GM12878 (cell line): Measurements from ENCODE around the gene FRAS1. TPM values are rescaled to one million over a fixed set of nuclear protein-coding genes. Genes with fewer than 3 reads are reported as not detected.

Experiments used
- ATAC-seq: fragments of 200-7000 bp; cut with Tn5 transposase; 3 replicates; pipeline ENCODE4 v1.9.1; 2020; ENCODE audit warnings: mild to moderate bottlenecking, moderate library complexity
- BruUV-seq: library from RNA; stranded (reverse); fragments of 400-500 nt; replicated peaks from 2 replicates; lab custom pipeline; 2021; lab: Mats Ljungman, UMichigan
- CTCF ChIA-PET: fragments of 300-600 bp; sonication (Branson Sonifier 250); formaldehyde crosslinking; extraction: SDS; loops from one replicate; lab custom pipeline; 2021; ENCODE audit warnings: inconsistent platforms; lab: Yijun Ruan, JAX
- POLR2A ChIA-PET: fragments of 350-600 bp; formaldehyde crosslinking; extraction: SDS; loops from one replicate; lab custom pipeline; 2021; ENCODE audit warnings: inconsistent platforms; lab: Charles Lee
- RAD21 ChIA-PET: fragments of 300-600 bp; sonication (Branson Sonifier 250); formaldehyde crosslinking; loops from one replicate; lab custom pipeline; 2023; ENCODE audit warnings: antibody characterized with exemption; ENCODE audit not compliant: unreplicated experiment; lab: Charles Lee
- SMC1A ChIA-PET: fragments of 300-600 bp; sonication (Branson Sonifier 250); formaldehyde crosslinking; loops from one replicate; lab custom pipeline; 2023; ENCODE audit not compliant: unreplicated experiment, uncharacterized antibody; lab: Charles Lee
- DNase-seq: peaks from one replicate; pipeline ENCODE4 v3.0.0-alpha.2; 2011; ENCODE audit warnings: low read depth, low spot score
- FAIRE-seq: peaks from 3 replicates; lab custom pipeline; 2011; peaks lifted over from hg19 to GRCh38; lab: Jason Lieb, UNC
- H2AFZ ChIP-seq: 2 replicates; pipeline ENCODE4 v1.6.0; 2011; ENCODE audit warnings: low read depth, low read length, control low read depth; ENCODE audit not compliant: control insufficient read depth
- H3K27ac ChIP-seq: 2 replicates; pipeline ENCODE4 v1.5.1; 2011; ENCODE audit warnings: control low read depth; ENCODE audit not compliant: control insufficient read depth, insufficient read depth
- H3K27me3 ChIP-seq, 2 experiments: replicated peaks in 1 of 2; 2 replicates each; pipeline versions ENCODE4 v1.6.0 to v1.6.1; 2011; ENCODE audit warnings: low read length in 1 of 2; ENCODE audit not compliant: control insufficient read depth in 2 of 2, insufficient read depth in 2 of 2
- H3K36me3 ChIP-seq, 2 experiments: 2 replicates each; pipeline ENCODE4 v1.5.1; 2011; ENCODE audit warnings: low read length in 1 of 2; ENCODE audit not compliant: control insufficient read depth in 2 of 2, insufficient read depth in 2 of 2
- H3K4me1 ChIP-seq: 2 replicates; pipeline ENCODE4 v1.6.1; 2011; ENCODE audit warnings: mild to moderate bottlenecking, low read length, moderate library complexity, mixed read lengths; ENCODE audit not compliant: control insufficient read depth, insufficient read depth
- H3K4me2 ChIP-seq: 2 replicates; pipeline ENCODE4 v1.6.0; 2011; ENCODE audit warnings: control low read depth; ENCODE audit not compliant: control insufficient read depth, insufficient read depth
- H3K4me3 ChIP-seq: fragments of 200-600 bp; sonication (generic); 2 replicates; pipeline ENCODE4 v1.5.1; 2016
- H3K79me2 ChIP-seq: 2 replicates; pipeline ENCODE4 v1.6.0; 2011; ENCODE audit warnings: low read length; ENCODE audit not compliant: control insufficient read depth, insufficient read depth
- H3K9ac ChIP-seq: 2 replicates; pipeline ENCODE4 v1.8.0; 2011; ENCODE audit warnings: low read length, control low read depth, mixed read lengths; ENCODE audit not compliant: control insufficient read depth, insufficient read depth
- H3K9me3 ChIP-seq: replicated peaks from 3 replicates; pipeline ENCODE4 v1.5.1; 2011; ENCODE audit warnings: mild to moderate bottlenecking, low read length; ENCODE audit not compliant: control insufficient read depth, insufficient read depth
- H4K20me1 ChIP-seq: 2 replicates; pipeline ENCODE4 v1.6.0; 2011; ENCODE audit not compliant: control insufficient read depth, insufficient read depth
- ATF7 ChIP-seq: fragments of 450-650 bp; IDR thresholded peaks from 2 replicates; pipeline ENCODE4 v1.6.1; 2016; ENCODE audit warnings: low read depth, mild to moderate bottlenecking
- RUNX3 ChIP-seq: IDR thresholded peaks from 2 replicates; pipeline ENCODE4 v1.6.1; 2012; ENCODE audit warnings: low read length, inconsistent platforms
- SMAD5 ChIP-seq: IDR thresholded peaks from 2 replicates; pipeline ENCODE4 v1.6.1; 2016; ENCODE audit warnings: antibody characterized with exemption, low read depth
- YY1 ChIP-seq: IDR thresholded peaks from 2 replicates; pipeline ENCODE4 v1.6.1; 2011; ENCODE audit warnings: low read depth, mild to moderate bottlenecking, low read length
- WGBS: methylation state at CpG from one replicate; pipeline ENCODE4 v1.1.6; 2016; ENCODE audit warnings: low lambda C conversion rate; ENCODE audit not compliant: insufficient replicate concordance, insufficient coverage; ENCODE audit errors: missing lambda C conversion rate; 5-methylcytosine and 5-hydroxymethylcytosine counted together
- in situ Hi-C: fragments of 300-500 bp; cut with MboI; formaldehyde crosslinking; loops from 9 replicates; pipeline ENCODE4 v1.14.3; 2018; ENCODE audit warnings: mixed read lengths
- intact Hi-C: fragments of 100-400 bp; cut with micrococcal nuclease; formaldehyde crosslinking; loops from one replicate; pipeline ENCODE4 v1.14.2; 2022; ENCODE audit not compliant: unreplicated experiment
- polyA plus RNA-seq, 11 experiments: library from polyadenylated mRNA; depleted of rRNA in 4 of 11; unstranded in 6 of 11; stranded (reverse) in 5 of 11; fragments of >200 nt; fragmentation: Nextera tagmentation in 4 of 11; fragmentation: Illumina TruSeq in 1 of 11; extraction: Ambion mirVana in 4 of 11; extraction: Trizol in 1 of 11; gene quantifications; 1 replicate in 1 of 11; 2 replicates in 10 of 11; pipeline versions ENCODE4 v1.2.1 to v1.2.3, GENCODE V29; 2011 to 2016; ENCODE audit warnings: inconsistent platforms in 2 of 11, missing spikeins in 2 of 11, low read depth in 1 of 11
- total RNA-seq, 4 experiments: library from RNA; depleted of rRNA in 3 of 4; stranded (reverse); fragments of >200 nt in 3 of 4; fragmentation: Illumina TruSeq in 1 of 4; extraction: Trizol in 1 of 4; gene quantifications; 2 replicates each; pipeline versions ENCODE4 v1.2.1 to v1.2.3, GENCODE V29; 2013 to 2021
- TF ChIP-seq, protein P1 (sequence below): IDR thresholded peaks from 2 replicates; pipeline ENCODE4 v1.6.1; 2012; ENCODE audit warnings: improper control_type of control experiment, low read depth, low read length; ENCODE audit not compliant: insufficient replicate concordance
- TF ChIP-seq, protein P2 (sequence below): fragments of 450-650 bp; IDR thresholded peaks from 2 replicates; pipeline ENCODE4 v1.6.1; 2017; ENCODE audit warnings: mild to moderate bottlenecking, moderate library complexity
- TF ChIP-seq, protein P3 (sequence below): fragments of 450-650 bp; IDR thresholded peaks from 2 replicates; pipeline ENCODE4 v1.6.1; 2017; ENCODE audit warnings: mild to moderate bottlenecking, low read depth, inconsistent platforms; ENCODE audit not compliant: poor library complexity, severe bottlenecking
- TF ChIP-seq, protein P4 (sequence below): IDR thresholded peaks from 2 replicates; pipeline ENCODE4 v1.6.1; 2011; ENCODE audit warnings: borderline replicate concordance, low read depth, mild to moderate bottlenecking, moderate library complexity, low read length; ENCODE audit not compliant: insufficient read depth, poor library complexity, severe bottlenecking

Gene FRAS1
- total and polyA plus RNA-seq, 10 of the 15 experiments (the other 5 are each of a cell fraction or from before 2014, with no cell fraction given): 0.08 to 11.7 (median 0.20) TPM

DNA sequence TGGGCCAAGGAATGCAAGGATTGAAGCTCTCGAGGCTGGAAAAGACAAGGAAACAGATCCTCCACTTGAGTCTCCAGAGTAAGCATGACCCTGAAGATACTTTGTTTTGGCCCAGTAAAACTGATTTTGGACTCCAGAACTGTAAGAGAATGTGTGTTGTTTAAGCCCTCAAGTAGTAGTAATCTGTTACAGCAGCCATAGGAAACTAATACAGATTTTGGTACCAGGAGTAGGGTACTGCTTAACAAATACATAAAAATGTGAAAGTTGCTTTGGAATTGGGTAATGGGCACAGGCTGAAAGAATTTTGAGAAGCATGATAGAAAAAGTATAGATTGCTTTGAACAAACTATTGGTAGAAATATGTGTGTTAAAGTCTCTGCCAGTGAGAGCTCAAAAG is 17.4 kb upstream of the FRAS1 start:
- H3K36me3 ChIP-seq: no peaks in the 10 kb centered on the region
- intact Hi-C loops (no loop called here), in situ Hi-C loops (no loop called here)
- no peaks in the 10 kb centered on the region for H4K20me1 ChIP-seq
- no peak overlapping the region for H3K9ac ChIP-seq
- DNase-seq (no peak), ATAC-seq (no peak), FAIRE-seq (no peak)
- no peak overlapping the region for H3K27ac ChIP-seq
- ChIA-PET RAD21 (no interaction called here), POLR2A (no interaction called here), CTCF (no interaction called here), SMC1A (interaction anchor here (1.0 kb wide), 1 partner anchor 21 kb away, joined by 3 read pairs; no protein-coding TSS in a partner anchor)
- BruUV-seq: no TSS peak
- peaks cover 0 to 3% of the 10 kb centered on the region in 2 experiments; a peak in 1 of 4 replicates for H3K27me3 ChIP-seq
- 0% methylated on average over 1 of the region's 1 CpG for WGBS
- H3K79me2 ChIP-seq: no peaks in the 10 kb centered on the region
- H3K4me1 ChIP-seq: no peaks in the 10 kb centered on the region
- H3K9me3 ChIP-seq: no peaks in the 10 kb centered on the region
- no peak overlapping the region for H2AFZ ChIP-seq
- H3K4me2 ChIP-seq: no peak overlapping the region
- no peak overlapping the region for H3K4me3 ChIP-seq
- TF ChIP-seq YY1: no peak
- TF ChIP-seq, protein P1, sequence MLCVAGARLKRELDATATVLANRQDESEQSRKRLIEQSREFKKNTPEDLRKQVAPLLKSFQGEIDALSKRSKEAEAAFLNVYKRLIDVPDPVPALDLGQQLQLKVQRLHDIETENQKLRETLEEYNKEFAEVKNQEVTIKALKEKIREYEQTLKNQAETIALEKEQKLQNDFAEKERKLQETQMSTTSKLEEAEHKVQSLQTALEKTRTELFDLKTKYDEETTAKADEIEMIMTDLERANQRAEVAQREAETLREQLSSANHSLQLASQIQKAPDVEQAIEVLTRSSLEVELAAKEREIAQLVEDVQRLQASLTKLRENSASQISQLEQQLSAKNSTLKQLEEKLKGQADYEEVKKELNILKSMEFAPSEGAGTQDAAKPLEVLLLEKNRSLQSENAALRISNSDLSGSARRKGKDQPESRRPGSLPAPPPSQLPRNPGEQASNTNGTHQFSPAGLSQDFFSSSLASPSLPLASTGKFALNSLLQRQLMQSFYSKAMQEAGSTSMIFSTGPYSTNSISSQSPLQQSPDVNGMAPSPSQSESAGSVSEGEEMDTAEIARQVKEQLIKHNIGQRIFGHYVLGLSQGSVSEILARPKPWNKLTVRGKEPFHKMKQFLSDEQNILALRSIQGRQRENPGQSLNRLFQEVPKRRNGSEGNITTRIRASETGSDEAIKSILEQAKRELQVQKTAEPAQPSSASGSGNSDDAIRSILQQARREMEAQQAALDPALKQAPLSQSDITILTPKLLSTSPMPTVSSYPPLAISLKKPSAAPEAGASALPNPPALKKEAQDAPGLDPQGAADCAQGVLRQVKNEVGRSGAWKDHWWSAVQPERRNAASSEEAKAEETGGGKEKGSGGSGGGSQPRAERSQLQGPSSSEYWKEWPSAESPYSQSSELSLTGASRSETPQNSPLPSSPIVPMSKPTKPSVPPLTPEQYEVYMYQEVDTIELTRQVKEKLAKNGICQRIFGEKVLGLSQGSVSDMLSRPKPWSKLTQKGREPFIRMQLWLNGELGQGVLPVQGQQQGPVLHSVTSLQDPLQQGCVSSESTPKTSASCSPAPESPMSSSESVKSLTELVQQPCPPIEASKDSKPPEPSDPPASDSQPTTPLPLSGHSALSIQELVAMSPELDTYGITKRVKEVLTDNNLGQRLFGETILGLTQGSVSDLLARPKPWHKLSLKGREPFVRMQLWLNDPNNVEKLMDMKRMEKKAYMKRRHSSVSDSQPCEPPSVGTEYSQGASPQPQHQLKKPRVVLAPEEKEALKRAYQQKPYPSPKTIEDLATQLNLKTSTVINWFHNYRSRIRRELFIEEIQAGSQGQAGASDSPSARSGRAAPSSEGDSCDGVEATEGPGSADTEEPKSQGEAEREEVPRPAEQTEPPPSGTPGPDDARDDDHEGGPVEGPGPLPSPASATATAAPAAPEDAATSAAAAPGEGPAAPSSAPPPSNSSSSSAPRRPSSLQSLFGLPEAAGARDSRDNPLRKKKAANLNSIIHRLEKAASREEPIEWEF: no peak
- no peak for TF ChIP-seq ATF7
- TF ChIP-seq, protein P2, sequence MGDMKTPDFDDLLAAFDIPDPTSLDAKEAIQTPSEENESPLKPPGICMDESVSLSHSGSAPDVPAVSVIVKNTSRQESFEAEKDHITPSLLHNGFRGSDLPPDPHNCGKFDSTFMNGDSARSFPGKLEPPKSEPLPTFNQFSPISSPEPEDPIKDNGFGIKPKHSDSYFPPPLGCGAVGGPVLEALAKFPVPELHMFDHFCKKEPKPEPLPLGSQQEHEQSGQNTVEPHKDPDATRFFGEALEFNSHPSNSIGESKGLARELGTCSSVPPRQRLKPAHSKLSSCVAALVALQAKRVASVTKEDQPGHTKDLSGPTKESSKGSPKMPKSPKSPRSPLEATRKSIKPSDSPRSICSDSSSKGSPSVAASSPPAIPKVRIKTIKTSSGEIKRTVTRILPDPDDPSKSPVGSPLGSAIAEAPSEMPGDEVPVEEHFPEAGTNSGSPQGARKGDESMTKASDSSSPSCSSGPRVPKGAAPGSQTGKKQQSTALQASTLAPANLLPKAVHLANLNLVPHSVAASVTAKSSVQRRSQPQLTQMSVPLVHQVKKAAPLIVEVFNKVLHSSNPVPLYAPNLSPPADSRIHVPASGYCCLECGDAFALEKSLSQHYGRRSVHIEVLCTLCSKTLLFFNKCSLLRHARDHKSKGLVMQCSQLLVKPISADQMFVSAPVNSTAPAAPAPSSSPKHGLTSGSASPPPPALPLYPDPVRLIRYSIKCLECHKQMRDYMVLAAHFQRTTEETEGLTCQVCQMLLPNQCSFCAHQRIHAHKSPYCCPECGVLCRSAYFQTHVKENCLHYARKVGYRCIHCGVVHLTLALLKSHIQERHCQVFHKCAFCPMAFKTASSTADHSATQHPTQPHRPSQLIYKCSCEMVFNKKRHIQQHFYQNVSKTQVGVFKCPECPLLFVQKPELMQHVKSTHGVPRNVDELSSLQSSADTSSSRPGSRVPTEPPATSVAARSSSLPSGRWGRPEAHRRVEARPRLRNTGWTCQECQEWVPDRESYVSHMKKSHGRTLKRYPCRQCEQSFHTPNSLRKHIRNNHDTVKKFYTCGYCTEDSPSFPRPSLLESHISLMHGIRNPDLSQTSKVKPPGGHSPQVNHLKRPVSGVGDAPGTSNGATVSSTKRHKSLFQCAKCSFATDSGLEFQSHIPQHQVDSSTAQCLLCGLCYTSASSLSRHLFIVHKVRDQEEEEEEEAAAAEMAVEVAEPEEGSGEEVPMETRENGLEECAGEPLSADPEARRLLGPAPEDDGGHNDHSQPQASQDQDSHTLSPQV: no peak
- TF ChIP-seq RUNX3: no peak
- no peak for TF ChIP-seq SMAD5
- TF ChIP-seq, protein P3, sequence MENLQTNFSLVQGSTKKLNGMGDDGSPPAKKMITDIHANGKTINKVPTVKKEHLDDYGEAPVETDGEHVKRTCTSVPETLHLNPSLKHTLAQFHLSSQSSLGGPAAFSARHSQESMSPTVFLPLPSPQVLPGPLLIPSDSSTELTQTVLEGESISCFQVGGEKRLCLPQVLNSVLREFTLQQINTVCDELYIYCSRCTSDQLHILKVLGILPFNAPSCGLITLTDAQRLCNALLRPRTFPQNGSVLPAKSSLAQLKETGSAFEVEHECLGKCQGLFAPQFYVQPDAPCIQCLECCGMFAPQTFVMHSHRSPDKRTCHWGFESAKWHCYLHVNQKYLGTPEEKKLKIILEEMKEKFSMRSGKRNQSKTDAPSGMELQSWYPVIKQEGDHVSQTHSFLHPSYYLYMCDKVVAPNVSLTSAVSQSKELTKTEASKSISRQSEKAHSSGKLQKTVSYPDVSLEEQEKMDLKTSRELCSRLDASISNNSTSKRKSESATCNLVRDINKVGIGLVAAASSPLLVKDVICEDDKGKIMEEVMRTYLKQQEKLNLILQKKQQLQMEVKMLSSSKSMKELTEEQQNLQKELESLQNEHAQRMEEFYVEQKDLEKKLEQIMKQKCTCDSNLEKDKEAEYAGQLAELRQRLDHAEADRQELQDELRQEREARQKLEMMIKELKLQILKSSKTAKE: no peak
- TF ChIP-seq, protein P4, sequence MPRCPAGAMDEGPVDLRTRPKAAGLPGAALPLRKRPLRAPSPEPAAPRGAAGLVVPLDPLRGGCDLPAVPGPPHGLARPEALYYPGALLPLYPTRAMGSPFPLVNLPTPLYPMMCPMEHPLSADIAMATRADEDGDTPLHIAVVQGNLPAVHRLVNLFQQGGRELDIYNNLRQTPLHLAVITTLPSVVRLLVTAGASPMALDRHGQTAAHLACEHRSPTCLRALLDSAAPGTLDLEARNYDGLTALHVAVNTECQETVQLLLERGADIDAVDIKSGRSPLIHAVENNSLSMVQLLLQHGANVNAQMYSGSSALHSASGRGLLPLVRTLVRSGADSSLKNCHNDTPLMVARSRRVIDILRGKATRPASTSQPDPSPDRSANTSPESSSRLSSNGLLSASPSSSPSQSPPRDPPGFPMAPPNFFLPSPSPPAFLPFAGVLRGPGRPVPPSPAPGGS: no peak
